GM18909 (cell line): ENCODE data around the gene INSYN2B.

Experiments used
- ATAC-seq: cut with Tn5 transposase; IDR thresholded peaks from one replicate; pipeline ENCODE4 v1.9.1; 2021; ENCODE audit warnings: mild to moderate bottlenecking; ENCODE audit not compliant: unreplicated experiment, poor library complexity

Gene INSYN2B

GRCh38 chr5:169980418-169981053, at the start of gene INSYN2B:
INSYN2B (minus strand) TSS chr5:169980495; CDS start chr5:169883898, 96,597 bp downstream.
- peak; percentile 56 for ATAC-seq

DNA sequence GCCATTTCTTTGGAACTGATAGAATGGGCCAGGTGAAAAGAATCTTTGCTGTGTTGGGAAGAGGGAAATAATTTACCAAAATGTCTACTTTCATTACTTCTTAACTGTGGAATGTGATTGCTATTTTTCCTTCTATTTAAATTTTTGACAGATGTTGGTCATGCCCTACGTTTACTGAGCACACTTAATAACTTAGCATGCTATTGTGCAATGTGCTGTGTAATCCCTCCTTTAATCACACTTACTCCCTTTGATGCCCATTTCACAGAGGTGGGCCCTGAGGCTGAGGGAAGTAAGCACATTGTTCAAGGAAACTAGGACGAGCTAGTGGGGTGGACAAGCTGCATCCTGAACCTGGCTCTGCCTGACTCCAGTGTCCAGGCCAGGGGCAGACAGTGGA, 47.8 kb upstream of the INSYN2B start:
- ATAC-seq, result no peak

DNA sequence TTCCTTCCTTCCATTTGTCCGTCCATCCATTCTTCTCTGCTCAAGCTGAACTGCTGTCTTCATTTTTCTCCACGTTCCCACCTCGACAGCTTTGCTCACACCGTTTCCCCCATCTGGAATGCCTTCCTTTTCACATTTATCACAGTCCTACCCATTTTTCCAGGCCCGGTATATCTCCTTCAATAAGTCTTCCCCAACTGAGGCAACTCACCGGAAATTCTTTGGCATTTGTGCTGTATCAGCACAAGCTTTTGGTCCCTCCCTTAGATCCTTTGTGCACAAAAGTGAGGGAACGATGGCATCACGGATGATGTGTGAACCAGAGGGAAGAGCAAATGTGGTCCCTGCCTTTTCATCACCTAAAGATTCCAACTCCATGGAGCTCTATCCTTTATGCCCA, 45.6 kb upstream of the INSYN2B start:
- no peak for ATAC-seq

DNA sequence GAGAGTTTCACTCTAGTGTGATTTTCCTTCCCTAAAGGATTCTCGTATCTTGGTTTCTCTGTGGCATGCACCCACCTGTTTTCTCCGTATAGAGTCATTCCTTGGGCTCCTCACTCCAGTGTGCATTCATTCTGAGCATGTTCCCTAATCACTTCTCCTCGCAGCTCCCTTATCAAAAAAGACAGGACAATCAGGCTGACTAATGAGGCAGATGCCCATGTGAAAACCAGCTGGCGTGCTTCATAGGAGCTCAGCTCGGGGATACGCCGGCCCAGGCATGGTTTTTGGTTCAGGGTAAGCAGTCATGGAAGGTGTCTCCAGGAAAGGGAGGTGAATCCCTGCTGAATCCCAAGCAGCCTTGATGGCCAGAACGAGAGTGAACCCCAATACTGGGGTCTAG, 41.2 kb upstream of the INSYN2B start:
- ATAC-seq, result no peak

- no peak for ATAC-seq
Measured at GRCh38 chr5:170020423-170020822, 40.1 kb upstream of the INSYN2B start.

DNA sequence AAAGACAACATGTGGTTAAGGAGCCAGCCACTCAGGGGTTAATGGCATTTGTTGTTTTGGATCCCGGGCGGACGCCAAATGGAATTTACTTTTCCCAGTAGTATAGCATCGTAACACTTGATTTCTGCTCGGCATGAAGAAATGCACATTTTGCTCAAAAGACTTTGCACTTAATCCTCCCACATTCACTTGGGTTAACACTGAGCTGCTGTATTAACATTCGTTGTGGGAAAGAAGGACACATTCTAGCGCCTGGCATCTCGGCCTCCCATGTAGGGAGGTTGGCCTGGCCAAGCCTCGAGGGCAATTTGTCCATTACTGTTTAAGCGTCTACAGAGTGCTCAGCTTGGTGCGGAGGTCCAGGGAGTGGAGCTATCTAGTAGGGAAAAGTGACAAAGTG, 32.3 kb upstream of the INSYN2B start:
- ATAC-seq, result no peak

DNA sequence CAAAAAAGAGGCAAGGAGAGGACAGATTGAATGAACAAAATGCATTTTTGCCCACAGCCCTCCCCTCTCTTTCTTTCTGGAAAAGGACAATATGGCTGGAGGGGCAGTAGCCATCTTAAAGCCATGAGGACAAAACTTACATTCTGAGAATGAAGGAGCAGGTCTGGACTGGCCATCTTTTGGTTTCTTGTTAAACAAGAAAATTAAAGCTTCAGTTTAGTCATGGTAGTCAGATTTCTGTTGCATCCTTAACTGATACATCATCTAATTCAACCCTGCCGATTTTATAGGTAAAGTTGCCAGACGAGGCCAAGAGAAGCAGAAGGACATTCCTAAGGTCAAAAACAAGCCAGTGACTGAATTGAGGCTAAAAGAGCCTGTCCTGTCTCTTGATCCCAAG, 31.5 kb upstream of the INSYN2B start:
- no peak for ATAC-seq

GRCh38 chr5:170010595-170010994, 30.3 kb upstream of the INSYN2B start:
- no peak for ATAC-seq

GRCh38 chr5:170008376-170008775, 28.1 kb upstream of the INSYN2B start:
- no peak for ATAC-seq

DNA sequence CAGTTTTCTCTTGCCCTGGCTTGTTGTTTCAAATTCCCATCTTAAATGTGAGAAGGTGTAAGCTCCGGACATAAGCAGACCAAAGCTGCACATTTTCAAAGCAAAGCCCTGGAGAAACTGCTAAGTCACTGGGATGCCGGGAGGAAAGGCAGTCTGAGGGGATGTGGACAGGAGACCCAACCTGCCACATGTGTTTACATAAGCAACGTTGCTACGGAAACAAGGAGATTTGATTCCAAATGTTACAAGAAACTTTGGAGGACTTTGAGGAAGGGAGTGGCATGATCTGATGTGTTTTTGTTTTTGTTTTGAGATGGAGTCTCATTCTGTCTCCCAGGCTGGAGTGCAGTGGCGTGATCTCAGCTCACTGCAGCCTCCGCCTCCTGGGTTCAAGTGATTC, 25.7 kb upstream of the INSYN2B start:
- ATAC-seq, result no peak

DNA sequence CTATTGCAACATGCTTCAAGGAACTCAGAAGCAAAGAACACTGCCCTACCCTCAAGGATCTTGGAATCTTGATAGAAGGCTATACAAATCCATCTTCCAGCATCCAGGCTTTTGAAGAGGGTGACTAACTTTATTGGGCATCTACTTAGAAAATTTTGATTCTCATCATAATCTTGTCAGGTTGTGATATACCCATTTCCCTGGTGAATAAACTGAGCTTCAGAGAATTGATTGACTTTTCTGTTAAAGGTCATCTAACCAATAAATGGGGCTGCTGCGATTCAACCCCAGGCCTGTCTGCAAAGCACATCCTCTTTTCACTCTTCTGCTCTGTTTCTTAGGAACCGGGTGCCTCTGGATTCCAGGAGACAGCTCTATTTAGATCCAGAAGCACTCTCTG, 19.9 kb upstream of the INSYN2B start:
- ATAC-seq, result no peak

DNA sequence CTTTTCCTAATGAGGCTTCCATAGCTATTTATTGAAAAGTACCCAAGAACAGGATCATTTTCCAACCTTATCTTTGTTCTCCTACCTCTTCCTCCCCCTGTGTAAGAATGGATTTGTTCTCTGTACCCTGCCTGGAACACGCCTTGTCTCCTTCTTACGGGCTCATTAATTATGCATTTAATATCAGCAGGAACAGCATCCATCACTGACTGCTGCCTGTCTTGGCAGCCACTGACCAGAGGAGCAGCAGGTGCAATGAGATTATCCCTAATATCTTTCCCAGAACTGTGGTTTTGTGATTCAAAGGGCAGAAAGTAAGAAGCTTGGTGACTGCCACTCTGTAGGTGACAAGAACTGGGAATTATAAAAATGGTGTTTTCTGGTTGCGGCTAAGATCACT, 19.3 kb upstream of the INSYN2B start:
- no peak for ATAC-seq

- no peak for ATAC-seq
Measured at GRCh38 chr5:169997798-169998197, 17.5 kb upstream of the INSYN2B start.

DNA sequence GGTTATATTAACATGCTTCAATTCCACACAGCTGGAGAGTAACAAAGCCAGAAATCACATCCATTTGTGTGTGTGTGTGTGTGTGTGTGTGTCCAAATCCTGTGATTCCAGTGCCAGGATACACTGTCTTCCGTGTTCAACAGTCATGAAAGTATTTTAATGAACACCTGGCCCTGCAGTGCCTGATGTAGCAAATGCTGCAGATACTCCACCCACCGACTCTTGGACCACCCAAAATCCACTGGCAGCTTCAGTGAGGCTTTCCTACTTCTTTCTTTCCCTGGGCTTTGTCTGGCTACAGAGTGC, 13.1 kb upstream of the INSYN2B start:
- ATAC-seq, result no peak

DNA sequence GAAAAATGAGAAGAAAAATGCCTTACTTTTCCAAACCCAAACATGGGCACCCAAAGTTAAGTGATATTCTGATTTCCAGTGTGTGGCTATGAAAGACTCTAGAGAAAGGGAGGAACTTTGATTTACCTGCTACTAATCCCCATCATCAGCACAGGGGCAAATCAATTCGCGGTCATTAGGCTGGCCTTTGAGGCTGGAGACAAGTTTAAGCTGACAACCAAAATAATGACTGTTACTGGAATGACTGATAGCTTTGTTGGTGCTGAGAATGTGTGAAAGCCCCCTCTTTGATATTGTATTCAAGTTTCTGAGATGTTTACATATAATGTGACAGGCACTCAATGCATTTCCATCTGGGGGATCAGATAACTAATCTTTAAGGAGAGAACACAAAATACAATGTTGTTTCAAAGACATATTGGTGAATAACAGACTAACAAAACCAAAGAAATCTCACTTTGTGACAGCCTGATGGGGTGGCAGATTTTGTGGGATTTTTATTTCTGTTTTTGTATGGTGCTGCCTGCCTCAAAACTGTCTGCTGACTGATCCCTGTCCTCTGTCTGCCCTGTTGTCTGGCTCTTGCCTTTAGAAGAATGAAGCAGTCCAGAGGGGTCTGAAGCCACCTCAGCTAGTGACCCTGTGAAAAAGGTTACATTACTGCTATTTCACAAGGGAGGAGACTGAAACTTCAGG, 12.6 kb upstream of the INSYN2B start:
- ATAC-seq, result no peak

- ATAC-seq, result no peak
Measured at GRCh38 chr5:169991115-169991869, 11.0 kb upstream of the INSYN2B start.

GRCh38 chr5:169989365-169989764, 9.1 kb upstream of the INSYN2B start:
- ATAC-seq, result no peak

GRCh38 chr5:169988947-169989346, 8.7 kb upstream of the INSYN2B start:
- no peak for ATAC-seq

GRCh38 chr5:169988206-169988605, 7.9 kb upstream of the INSYN2B start:
- no peak for ATAC-seq

DNA sequence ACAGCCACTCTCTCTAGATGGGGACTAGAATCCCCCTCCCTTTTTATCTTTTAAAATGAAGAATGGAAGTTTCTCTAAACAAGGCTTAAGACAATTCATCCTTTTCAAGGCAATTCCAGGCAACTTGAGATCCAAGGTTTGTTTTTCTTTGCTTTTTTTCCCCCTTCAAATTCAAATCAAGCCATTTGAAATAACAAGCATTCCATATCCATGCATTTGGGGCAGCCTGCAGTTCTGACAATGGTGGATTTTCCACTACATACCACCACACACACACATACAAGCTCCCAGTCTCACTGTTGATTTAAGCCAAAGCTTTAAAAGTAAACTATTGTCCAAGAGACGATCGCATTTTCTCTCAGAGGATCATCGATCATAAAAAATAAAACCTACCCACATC, 424 bp downstream of the INSYN2B start:
- ATAC-seq, result no peak

DNA sequence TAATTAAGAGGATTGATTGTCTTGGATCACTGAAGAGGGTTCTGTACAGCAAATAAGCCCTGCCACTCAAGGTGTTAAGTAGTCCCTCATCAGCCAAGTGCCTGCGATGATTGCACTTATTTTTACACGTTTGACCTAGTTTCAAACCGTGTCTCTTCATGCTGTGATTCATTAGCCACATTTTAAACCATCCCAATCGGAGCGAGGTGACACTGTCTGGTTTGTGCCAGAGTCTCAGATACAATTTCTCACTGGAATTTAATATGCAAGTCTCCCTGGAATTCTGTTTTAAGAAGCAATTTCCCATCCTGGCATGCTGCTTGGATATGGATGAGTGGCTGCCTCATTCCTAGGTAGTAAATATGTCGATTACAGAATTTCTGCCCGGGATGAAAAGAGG, 1.6 kb downstream of the INSYN2B start:
- no peak for ATAC-seq
